Dermis microvascular lymphatic vessel endothelial cell (primary cell): Measurements from ENCODE around the gene RALGPS1. TPM values are rescaled to one million over a fixed set of nuclear protein-coding genes. Genes with fewer than 3 reads are reported as not detected.

Experiments used
- DNase-seq, 2 donors: peaks; one replicate each; pipeline versions ENCODE4 v3.0.0 to v3.0.0-alpha.2; 2010; ENCODE audit warnings: low read depth in 2 of 2
- total RNA-seq: library from RNA; depleted of rRNA; stranded (reverse); fragments of >200 nt; gene quantifications from 2 replicates; pipeline ENCODE4 v1.2.1, GENCODE V29; 2014

The RALGPS1 gene
- total RNA-seq, 1 donor from 2014 or later = 3.9 TPM

DNA sequence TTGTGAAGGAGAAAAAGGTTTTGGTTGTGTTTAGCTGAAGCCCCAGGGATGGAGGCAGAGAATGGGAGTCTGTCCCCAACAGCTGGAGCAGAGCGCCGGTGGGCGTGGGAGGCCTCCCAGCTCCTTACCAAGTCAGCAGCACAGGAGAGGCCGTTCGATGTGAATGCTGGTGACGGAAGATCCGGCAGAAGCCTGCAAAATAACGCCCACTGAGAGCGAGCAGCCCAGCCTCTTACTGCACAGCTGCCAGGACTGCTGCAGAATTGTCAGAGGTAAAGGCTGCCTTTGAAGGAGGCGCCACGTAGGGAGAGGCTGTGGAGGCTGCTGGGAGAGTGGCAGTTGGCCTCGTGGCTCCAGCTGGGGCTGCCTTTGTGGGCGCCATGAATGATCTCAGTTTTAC, 181.6 kb downstream of the RALGPS1 start:
- DNase-seq = no peak

DNA sequence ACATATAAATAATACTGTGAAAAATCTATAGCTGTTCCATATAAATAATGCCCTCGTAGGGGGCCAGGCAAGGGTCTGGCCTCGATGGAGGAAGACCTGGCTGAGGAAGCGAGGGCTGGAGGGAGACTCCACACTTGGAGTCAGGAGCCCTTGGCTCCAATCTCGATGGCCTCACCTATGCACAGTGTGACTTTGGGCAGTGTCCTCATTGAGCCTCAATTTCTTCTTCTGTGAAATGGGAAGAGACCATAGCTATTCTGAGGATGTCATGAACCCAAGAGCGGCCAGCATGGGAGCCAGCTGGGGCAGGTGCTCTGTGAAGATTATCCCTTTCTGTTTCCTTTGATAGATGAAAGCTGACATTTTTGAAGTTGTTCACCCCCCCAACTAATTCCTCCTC, 183.1 kb downstream of the RALGPS1 start:
- DNase-seq = no peak

GRCh38 chr9:127098916-127099553, 184.5 kb downstream of the RALGPS1 start:
- DNase-seq = no peak

GRCh38 chr9:127099664-127100063, 185.1 kb downstream of the RALGPS1 start:
- no peak for DNase-seq

GRCh38 chr9:127102176-127102575, 187.6 kb downstream of the RALGPS1 start:
- DNase-seq = no peak

GRCh38 chr9:127102788-127103187, 188.2 kb downstream of the RALGPS1 start:
- no peak for DNase-seq

- DNase-seq = no peak
Observed at GRCh38 chr9:127104581-127105311, 190.2 kb downstream of the RALGPS1 start.

- DNase-seq = no peak
Observed at GRCh38 chr9:127105805-127106465, 191.4 kb downstream of the RALGPS1 start.

- DNase-seq = no peak
Observed at GRCh38 chr9:127106466-127106855, 191.9 kb downstream of the RALGPS1 start.

- no peak for DNase-seq
Observed at GRCh38 chr9:127107171-127107928, 192.8 kb downstream of the RALGPS1 start.

- DNase-seq = no peak
Observed at GRCh38 chr9:127107929-127108876, 193.6 kb downstream of the RALGPS1 start.

DNA sequence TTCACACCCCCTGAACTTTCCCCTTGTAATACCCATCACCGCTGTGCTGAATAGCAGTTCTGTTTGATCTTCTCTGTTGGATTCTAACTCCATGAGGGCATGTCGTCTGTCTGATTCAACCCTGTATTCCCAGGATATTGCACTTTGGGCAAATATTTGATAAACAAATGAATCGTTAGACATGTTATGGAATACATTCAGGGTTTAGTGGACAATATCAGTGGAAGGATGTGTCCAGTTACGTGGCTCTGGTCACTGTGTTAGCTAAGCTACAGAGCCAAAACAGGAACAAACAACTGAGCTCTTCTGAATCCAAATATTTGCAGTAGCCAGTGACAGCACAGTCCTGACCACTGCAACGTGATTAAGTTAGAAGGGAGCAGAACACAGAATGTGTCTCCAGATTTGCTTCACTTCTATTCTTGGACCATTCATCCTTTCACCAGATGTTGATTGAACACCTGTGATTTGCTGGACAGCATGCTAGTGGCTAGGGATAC, 194.7 kb downstream of the RALGPS1 start:
- no peak for DNase-seq

DNA sequence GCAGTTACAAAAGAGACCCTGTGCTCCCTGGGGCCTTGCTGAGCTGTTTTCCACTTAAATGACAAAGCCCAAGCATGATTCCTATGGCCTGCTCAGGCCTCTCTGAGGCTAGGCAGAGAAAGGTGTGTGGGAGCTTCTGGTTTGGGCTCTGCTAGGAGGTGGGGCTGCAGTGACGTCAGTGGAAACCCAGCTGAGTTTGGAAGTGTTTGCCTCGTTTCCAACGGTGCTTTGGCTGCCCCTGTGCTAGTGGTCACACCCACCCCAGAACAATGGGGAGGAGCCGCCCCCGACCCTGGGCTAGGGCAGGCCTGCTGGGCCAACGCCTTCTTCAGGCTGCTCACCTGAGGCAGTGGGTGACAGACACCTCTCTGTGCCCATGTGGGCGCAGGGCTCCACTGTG, 197.5 kb downstream of the RALGPS1 start:
- DNase-seq = peak in 1 of 2 donors; percentile 20

DNA sequence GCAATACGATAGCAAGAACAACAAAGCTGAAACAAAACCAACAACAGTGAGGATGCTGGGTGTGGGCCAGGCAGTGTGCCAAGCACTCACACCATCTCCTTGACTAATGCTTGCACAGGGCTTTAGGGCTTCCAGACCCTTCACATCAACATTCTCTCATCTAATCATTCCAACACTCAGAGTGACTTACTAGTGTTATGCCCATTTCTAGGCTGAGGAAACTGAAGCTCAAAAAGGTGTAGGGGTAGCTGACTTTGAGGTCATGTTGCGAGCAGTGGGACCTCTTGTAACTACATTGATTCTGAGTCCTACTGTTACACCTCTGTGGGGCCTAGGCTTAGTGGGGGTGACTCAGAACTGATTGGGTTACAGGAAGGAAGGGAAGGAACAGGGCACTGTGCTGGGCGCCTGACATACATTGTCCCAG, 198.2 kb downstream of the RALGPS1 start:
- DNase-seq = peak in 1 of 2 donors; percentile 59

GRCh38 chr9:127113191-127113972, 198.8 kb downstream of the RALGPS1 start:
- DNase-seq = peak; percentile 17 to 45

DNA sequence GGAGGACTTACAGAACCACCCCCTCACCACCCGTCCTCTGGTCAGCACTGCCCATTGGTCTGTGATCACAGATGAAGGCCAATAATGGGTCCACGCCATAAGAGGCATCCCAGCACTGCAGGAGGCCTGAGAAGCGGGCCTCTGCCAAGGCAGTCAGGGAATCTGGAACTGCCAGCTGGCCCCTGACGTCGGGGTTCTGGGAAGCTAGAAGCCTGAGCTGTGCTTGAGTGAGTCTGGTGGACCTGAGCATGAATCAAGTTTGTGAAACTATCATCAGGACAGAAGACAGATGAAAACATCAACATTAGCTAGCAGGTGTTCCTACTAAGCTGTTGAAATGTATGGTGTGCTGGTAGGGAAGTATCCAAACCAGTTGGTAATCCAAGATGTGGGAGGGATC, 200.0 kb downstream of the RALGPS1 start:
- no peak for DNase-seq

GRCh38 chr9:127116088-127116726, 201.6 kb downstream of the RALGPS1 start:
- DNase-seq = no peak

- no peak for DNase-seq
Observed at GRCh38 chr9:127116957-127117356, 202.4 kb downstream of the RALGPS1 start.

DNA sequence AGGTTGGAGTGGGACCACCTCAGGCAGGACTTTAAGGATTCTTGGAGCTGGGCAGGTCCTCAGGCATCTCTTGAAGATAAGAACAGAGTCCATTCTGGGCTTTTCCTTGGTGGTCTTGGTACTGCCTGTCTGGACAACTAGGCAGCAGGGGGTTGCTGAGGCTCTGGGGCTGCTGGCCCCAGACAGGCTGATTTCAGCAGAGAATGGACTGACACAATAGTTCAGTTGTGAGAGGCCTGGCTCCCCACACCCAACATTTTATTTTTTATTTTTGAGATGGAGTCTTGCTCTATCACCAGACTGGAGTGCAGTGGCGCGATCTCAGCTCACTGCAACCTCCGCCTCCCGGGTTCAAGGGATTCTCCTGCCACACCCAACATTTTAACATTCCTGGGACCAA, 203.2 kb downstream of the RALGPS1 start:
- no peak for DNase-seq
